GM18873 (cell line): ENCODE results near the gene RPS21.
"Not testable (repeated sequence)": the region's sequence is repeated elsewhere in the genome, so short reads cannot be mapped to it uniquely, and the experiment has no call there.

Experiments
- ATAC-seq: cut with Tn5 transposase; IDR thresholded peaks from one replicate; pipeline ENCODE4 v1.9.1; 2021; ENCODE audit warnings: mild to moderate bottlenecking, moderate library complexity, moderate number of reproducible peaks; ENCODE audit not compliant: unreplicated experiment, low FRiP score

RPS21 gene

DNA sequence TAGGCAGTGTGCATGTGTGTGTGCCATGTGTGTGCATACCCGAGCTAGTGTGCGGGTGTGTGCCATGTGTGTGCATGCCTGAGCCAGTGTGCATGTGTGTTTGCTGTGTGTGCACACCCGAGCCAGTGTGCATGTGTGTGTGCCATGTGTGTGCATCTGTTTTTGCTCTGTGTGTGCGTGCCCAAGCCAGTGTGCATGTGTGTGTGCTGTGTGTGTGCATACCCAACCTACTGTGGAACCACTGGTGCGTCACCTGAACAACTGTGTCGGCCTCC lies 34.8 kb downstream of the RPS21 start:
- no peak for ATAC-seq

DNA sequence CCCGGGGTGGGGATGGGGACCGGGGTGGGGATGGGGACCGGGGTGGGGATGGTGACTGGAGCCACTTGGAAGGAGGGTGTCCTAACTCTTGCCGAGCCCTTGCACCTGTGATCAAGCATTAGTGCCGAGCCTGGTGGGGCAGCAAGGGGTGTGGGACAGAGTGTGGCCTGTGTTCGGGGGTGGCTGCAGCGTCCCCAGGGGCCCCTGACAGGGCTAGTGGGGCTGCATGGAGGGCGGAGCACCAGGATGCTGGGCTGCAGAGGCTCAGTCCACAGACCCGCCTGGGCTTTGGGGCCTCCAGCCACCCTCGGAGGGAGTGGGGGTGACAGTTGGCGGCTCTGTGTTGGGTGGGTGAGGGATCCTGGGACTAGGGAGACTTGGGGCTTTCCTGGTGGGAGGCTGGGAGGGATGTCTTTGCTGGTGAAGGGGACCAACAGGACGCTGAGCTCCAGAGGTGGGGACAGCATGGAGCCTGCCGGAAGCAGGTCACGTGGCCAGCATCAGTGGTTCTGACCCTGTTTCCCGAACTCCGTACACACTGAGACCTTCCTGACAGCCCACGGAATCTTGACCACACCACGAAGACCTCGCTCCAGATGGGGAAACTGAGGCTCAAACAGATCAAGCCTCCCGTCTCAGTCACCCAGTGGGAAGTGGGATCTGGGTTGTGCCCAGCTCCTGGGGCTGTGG lies 35.9 kb downstream of the RPS21 start:
- no peak for ATAC-seq

GRCh38 chr20:62423326-62423706 lies 36.4 kb downstream of the RPS21 start:
- no peak for ATAC-seq

DNA sequence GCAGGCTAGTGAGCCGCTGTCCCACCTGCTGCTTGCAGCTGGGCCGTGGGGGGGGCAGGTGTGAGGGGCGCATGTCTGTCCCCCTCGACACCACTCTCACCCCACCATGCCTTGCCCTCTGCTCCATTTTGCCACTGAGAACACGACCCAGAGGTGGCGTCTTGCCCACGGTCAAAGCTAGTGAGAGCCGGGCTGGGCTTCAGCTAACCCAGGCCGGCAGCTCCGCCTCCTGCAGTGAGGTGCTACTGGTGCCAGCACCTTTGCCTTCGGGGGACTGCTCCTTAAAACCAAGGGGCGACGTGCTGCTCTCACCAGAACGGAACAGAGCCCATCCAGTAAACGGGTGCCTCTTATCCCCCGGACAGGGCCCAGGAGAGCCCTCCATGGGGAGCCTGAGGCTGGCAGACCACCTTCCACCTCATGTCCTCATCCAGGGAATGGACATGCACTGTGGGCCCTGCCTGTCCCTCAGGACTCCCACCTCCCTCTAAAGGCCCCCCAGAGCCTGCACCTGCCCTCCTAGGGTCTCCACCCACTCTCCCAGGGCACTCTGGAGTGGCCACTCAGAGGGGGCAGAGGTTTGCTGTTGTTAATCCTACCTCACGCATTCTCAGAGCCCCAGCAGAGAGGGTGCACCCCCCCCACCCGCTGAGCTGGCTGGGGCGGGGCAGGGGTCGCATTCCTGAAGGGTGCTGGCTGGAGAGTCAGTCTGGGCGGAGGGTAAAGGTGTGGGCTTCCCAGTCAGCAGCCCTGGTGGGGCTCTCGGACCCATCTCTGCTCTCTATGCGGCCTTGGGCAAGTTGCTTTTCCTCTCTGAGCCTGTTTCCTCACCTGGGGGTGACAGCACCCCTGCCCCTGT lies 37.6 kb downstream of the RPS21 start:
- no peak for ATAC-seq

GRCh38 chr20:62425281-62426058 lies 38.6 kb downstream of the RPS21 start:
- no peak for ATAC-seq

DNA sequence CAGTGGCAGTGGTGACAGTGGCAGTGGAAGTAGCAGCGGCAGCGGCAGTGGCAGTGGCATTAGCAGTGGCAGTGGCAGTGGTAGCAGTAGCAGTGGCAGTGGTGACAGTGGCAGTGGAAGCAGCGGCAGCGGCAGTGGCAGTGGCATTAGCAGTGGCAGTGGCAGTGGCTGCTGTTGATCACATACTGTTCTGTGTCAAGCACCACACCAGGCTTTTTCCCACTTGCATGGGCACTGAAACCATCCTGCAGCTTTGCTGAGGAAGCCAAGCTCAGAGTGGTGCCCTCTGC lies 39.1 kb downstream of the RPS21 start:
- not testable (repeated sequence) for ATAC-seq

- ATAC-seq = no peak
These were observed 39.8 kb downstream of the RPS21 start for GRCh38 chr20:62426699-62427131.

DNA sequence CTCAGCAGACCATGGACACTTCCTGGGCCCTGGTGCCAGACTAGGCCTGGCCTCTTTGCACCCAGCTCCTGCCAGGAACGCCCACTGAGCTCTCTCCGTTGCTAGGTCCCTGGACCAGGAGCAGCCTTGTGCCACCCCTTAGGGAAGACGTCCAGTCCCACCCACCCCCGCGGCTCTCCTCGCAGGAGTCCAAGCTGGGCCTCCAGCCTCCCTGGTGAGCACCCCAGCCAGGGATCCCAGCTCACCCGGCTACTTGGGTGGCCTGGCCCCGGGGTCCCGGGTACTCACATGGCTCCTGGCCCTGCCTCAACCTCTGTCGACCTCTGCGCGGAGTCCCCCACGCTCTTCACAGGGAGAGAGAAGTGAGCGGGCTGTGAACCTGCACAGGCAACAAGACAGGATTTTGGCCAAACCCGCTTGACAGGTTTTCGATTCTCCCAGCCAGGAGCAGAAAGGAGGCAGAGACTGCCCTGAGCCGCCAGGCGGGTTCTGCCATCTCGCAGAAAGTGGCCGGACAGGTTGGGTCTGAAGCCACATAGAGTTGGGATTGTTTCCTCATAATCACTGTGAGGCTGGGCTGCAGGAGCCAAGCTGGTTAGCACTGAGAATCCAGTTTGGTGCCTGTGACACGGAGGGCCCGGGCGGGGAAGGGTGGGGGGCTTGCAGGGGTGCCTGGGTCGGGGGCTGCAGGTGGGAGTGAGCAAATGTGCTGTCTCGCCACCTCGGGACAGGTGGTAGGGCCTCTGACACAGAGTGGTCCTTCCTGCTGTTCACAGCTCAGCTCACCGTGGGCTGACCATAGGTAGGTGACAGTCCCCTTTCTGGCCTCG lies 40.5 kb downstream of the RPS21 start, which contains the start of gene RBBP8NL:
Gene RBBP8NL, minus strand, starts transcription at position 368 of the 830 bp plus-strand sequence. CDS start 7,892 bp downstream, outside the sequence.
- ATAC-seq = no peak

GRCh38 chr20:62428002-62428372 lies 41.1 kb downstream of the RPS21 start:
- no peak for ATAC-seq

- no peak for ATAC-seq
These were observed 41.7 kb downstream of the RPS21 start for GRCh38 chr20:62428396-62429295.

- no peak for ATAC-seq
These were observed 42.8 kb downstream of the RPS21 start for GRCh38 chr20:62429455-62430310.

DNA sequence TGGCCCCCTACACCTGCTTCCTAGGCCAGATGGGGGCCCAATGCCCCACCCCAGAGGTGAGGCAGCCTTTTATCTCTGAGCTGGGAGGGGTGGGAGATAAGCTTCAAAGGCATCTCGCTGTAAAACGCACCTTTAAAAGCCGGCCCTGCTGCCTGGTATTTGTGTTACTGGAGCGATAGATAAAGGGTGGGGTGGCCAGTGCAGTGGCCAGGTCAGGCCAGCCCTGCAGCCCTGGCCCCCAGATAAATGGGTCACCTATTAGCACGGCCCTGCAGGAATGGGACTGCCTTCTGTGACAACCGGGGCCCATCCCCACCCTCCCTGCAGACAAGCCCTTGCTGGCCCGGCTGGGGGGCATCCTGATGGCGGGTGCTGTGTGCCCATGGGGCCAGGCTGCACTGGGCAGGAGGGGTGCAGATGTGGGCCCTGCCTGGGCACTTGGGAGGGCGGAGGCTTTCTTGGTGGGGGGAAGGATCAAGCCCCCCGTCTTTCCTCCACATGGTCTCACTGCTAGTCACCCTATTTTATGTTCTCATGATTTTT lies 43.5 kb downstream of the RPS21 start:
- no peak for ATAC-seq

DNA sequence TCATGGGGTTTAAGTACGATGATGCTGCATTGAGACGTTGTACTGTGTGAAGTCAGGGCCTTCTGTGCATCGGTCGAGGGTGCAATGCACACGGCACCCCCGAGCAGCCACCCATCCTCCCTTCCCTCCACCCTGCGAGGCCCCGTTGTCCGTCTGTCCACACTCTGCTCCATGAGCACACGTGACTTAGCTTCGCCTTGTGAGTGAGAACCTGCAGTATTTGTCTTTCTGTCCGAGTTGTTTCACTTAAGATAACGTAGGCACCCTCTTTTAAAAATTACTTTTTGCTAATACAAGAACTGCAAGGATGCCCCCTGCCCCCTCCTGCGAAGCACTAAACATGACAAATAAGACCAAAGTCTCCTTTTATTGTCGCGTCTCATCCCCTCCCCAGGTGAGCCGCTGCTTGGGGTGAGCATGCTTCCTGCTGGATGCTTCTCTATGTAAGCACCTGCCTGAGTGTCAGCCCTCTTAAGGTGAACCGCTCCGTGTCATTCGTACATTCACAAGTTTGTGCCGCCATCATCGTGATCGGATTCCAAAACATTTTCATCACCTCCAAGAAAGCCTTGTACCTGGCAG lies 44.1 kb downstream of the RPS21 start:
- ATAC-seq = no peak

DNA sequence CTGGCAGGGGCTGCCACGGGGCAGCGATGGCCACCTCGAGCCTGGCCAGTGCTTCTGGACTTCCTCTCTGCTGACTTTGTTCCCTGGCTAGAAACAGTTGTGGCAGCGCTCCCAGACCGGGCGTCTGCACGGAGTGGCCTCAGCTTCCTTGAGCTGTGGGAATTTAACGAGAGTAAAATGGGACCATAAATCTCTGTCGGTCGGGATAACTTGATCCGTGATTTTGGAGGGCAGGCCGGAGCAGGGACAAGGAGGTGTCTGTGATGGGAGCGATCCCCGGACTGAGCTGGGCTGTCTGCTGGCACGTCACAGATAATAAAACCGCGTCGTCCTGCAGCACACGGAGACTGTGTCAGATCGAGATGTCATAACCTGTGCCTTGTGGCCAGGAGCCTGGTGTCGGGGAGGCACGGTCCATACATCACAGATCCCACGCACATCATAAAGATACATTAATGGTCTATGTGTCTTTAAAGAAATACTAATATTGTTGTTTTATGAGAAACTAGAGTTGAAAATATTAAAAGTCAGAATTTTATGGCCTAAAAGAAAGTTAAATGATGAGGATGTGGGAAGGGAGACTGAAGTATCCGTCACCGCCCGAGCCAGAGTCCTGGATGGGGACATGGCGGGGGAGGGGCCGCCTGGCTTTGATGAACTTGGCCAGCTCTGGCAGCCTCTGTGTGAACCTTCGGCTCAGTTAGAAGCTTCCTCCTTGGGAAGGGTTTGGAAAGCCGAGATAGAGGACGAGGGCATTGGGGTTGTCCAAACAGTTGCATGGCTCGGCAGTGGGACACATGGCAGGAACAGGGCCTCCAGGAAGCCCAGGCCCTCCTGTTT lies 47.0 kb downstream of the RPS21 start:
- ATAC-seq = no peak

DNA sequence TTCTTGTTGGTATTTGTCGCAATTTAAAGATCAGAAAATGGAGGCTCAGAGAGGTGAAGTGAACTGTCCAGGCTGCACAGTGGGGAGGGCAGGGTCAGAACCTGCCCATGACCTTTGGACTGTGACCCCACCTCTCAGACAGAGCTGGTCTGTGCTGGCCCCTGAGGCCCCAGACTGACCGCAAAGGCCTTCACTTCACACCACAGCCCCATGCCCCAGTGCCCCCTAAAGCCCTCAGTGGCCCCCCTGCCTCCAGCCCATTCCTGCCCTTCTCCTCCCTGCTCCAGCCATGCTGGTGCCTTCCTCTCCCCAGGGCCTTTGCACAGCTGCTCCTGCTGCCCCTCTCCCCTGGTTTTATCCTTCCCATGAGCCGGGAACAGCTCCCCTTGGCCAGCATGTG lies 49.8 kb downstream of the RPS21 start:
- no peak for ATAC-seq

DNA sequence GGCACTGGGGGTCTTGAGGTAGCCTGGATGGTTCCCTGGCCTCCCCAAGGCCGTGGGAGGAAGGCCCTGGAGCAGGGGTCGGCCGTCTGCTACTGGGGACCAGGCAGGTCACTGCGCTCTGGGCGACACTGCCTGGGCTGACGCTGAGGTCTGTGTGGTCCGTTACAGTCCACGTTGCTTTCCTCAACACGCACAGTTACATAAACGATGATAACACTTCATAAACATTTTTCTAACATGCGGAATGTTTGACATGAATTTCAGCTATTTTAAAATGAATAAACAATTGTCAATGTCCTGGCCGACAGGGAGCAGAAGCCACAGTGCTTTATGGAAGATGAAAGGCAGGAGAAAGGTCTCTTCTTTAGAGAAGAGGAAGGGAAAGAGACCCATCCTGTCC lies 50.6 kb downstream of the RPS21 start:
- no peak for ATAC-seq

GRCh38 chr20:62437927-62438326 lies 51.0 kb downstream of the RPS21 start:
- no peak for ATAC-seq
